GM23338 (cell line): ENCODE results near the gene ADORA2A. TPM values are rescaled to one million over a fixed set of nuclear protein-coding genes. Genes with fewer than 3 reads are reported as not detected.

Experiments used
- ATAC-seq: fragments of 200-7000 bp; cut with Tn5 transposase; 3 replicates; pipeline ENCODE4 v1.9.1; 2020
- DNase-seq: peaks from one replicate; pipeline ENCODE4 v3.0.0-alpha.2; 2015; ENCODE audit warnings: low spot score
- H2AFZ ChIP-seq: fragments of 200-600 bp; sonication (generic); 2 replicates; pipeline ENCODE4 v1.8.0; 2016; ENCODE audit warnings: antibody characterized with exemption, mild to moderate bottlenecking, moderate library complexity
- H3F3A ChIP-seq: fragments of 200-600 bp; sonication (generic); replicated peaks from 2 replicates; pipeline ENCODE4 v1.8.0; 2017; ENCODE audit warnings: antibody characterized with exemption, mixed run types, low read depth
- H3K27ac ChIP-seq: fragments of 200-600 bp; sonication (generic); 2 replicates; pipeline ENCODE4 v1.6.1; 2016; ENCODE audit warnings: low read depth
- H3K27me3 ChIP-seq: fragments of 200-600 bp; sonication (generic); 2 replicates; pipeline ENCODE4 v1.8.0; 2016; ENCODE audit warnings: mild to moderate bottlenecking, mixed run types, moderate library complexity; ENCODE audit not compliant: insufficient read depth
- H3K36me3 ChIP-seq: fragments of 200-600 bp; sonication (generic); 2 replicates; pipeline ENCODE4 v1.8.0; 2016; ENCODE audit warnings: mild to moderate bottlenecking; ENCODE audit not compliant: insufficient read depth
- H3K4me1 ChIP-seq: fragments of 200-600 bp; sonication (generic); 2 replicates; pipeline ENCODE4 v1.8.0; 2016; ENCODE audit warnings: mild to moderate bottlenecking, moderate library complexity; ENCODE audit not compliant: insufficient read depth
- H3K4me2 ChIP-seq: fragments of 200-600 bp; sonication (generic); 2 replicates; pipeline ENCODE4 v1.7.1; 2017; ENCODE audit warnings: mixed run types
- H3K4me3 ChIP-seq: fragments of 200-600 bp; sonication (generic); 2 replicates; pipeline ENCODE4 v1.6.1; 2016; ENCODE audit warnings: mixed run types
- H3K79me2 ChIP-seq: fragments of 200-600 bp; sonication (generic); replicated peaks from 2 replicates; pipeline ENCODE4 v1.8.0; 2017; ENCODE audit warnings: mild to moderate bottlenecking; ENCODE audit not compliant: insufficient read depth
- H3K9me2 ChIP-seq: fragments of 200-600 bp; sonication (generic); 2 replicates; pipeline ENCODE4 v1.8.0; 2017; ENCODE audit not compliant: insufficient read depth
- H4K20me1 ChIP-seq: fragments of 200-600 bp; sonication (generic); replicated peaks from 2 replicates; pipeline ENCODE4 v1.8.0; 2017; ENCODE audit warnings: mild to moderate bottlenecking; ENCODE audit not compliant: insufficient read depth
- H3K27ac Mint-ChIP-seq: 2 replicates; pipeline ENCODE4 v1.8.0; 2020; ENCODE audit warnings: inconsistent platforms, mild to moderate bottlenecking, moderate library complexity, mixed read lengths
- H3K27me3 Mint-ChIP-seq: 3 replicates; pipeline ENCODE4 v1.8.0; 2022; ENCODE audit warnings: low read depth, mild to moderate bottlenecking, moderate library complexity, mixed read lengths, inconsistent platforms; ENCODE audit not compliant: insufficient read depth, poor library complexity
- H3K36me3 Mint-ChIP-seq: 3 replicates; pipeline ENCODE4 v1.8.0; 2021; ENCODE audit warnings: low read depth, mild to moderate bottlenecking, inconsistent platforms, moderate library complexity, mixed read lengths
- H3K4me1 Mint-ChIP-seq: 3 replicates; pipeline ENCODE4 v1.8.0; 2020; ENCODE audit warnings: mild to moderate bottlenecking, inconsistent platforms, mixed read lengths
- H3K4me3 Mint-ChIP-seq: 3 replicates; pipeline ENCODE4 v1.8.0; 2021; ENCODE audit warnings: moderate library complexity, mild to moderate bottlenecking, inconsistent platforms, mixed read lengths
- H3K9me3 Mint-ChIP-seq: 3 replicates; pipeline ENCODE4 v1.8.0; 2020; ENCODE audit warnings: moderate library complexity, mild to moderate bottlenecking, inconsistent platforms, mixed read lengths
- CREB1 ChIP-seq: fragments of 250-450 bp; sonication (Bioruptor Pico); IDR thresholded peaks from 2 replicates; pipeline ENCODE4 v1.5.0; 2020; ENCODE audit warnings: low read depth, mild to moderate bottlenecking, moderate library complexity
- ETS1 ChIP-seq: IDR thresholded peaks from 2 replicates; pipeline ENCODE4 v1.6.1; 2016; ENCODE audit warnings: antibody characterized with exemption
- EZH2 ChIP-seq: fragments of 200-600 bp; sonication (generic); IDR thresholded peaks from one replicate; pipeline ENCODE4 v1.8.0; 2017; ENCODE audit warnings: antibody characterized with exemption, mild to moderate bottlenecking, low read depth; ENCODE audit not compliant: unreplicated experiment
- EZH2phosphoT487 ChIP-seq: fragments of 200-600 bp; sonication (generic); IDR thresholded peaks from one replicate; pipeline ENCODE4 v1.8.1; 2018; ENCODE audit warnings: antibody characterized with exemption; ENCODE audit not compliant: unreplicated experiment
- POLR2AphosphoS5 ChIP-seq: IDR thresholded peaks from 2 replicates; pipeline ENCODE4 v1.6.1; 2016; ENCODE audit warnings: antibody characterized with exemption, low read depth
- REST ChIP-seq: IDR thresholded peaks from one replicate; pipeline ENCODE4 v1.6.1; 2018; ENCODE audit warnings: antibody characterized with exemption; ENCODE audit not compliant: unreplicated experiment
- STAT1 ChIP-seq: IDR thresholded peaks from one replicate; pipeline ENCODE4 v1.6.1; 2016; ENCODE audit warnings: antibody characterized with exemption; ENCODE audit not compliant: unreplicated experiment
- ZNF331 ChIP-seq: fragments of 250-450 bp; sonication (Bioruptor Pico); IDR thresholded peaks from 2 replicates; pipeline ENCODE4 v1.5.0; 2020; ENCODE audit warnings: low read depth, mild to moderate bottlenecking, moderate library complexity
- polyA plus RNA-seq: library from polyadenylated mRNA; unstranded; fragments of >200 nt; fragmentation: Nextera tagmentation; extraction: Ambion mirVana; gene quantifications from 2 replicates; pipeline ENCODE4 v1.2.1, GENCODE V29; 2016
- total RNA-seq: library from RNA; depleted of rRNA; stranded (reverse); fragments of >200 nt; shearing (Covaris generic); gene quantifications from 2 replicates; pipeline ENCODE4 v1.2.3, GENCODE V29; 2014

Gene ADORA2A
- total and polyA plus RNA-seq, 2 experiments from 2014 or later = 4.1 to 13.5 TPM

- H3K27me3 Mint-ChIP-seq = peaks cover 30% of the 10 kb centered on the region
- Histone ChIP-seq H3K4me2 (no peak overlapping the region), H2AFZ (no peak overlapping the region), H3K27me3 (no peaks in the 10 kb centered on the region), H3F3A (no peaks in the 10 kb centered on the region), H3K4me3 (no peak overlapping the region), H3K4me1 (peaks cover 8% of the 10 kb centered on the region; the same call in 1 of the 2 replicates), H4K20me1 (no peaks in the 10 kb centered on the region; the same call in 1 of the 2 replicates), H3K79me2 (no peaks in the 10 kb centered on the region), H3K9me2 (no peaks in the 10 kb centered on the region), H3K36me3 (no peaks in the 10 kb centered on the region), H3K27ac (no peak overlapping the region)
- no peak overlapping the region for H3K27ac Mint-ChIP-seq
- no peak for ATAC-seq
- H3K36me3 Mint-ChIP-seq = peaks cover 20% of the 10 kb centered on the region; the same call in 2 of the 3 replicates
- TF ChIP-seq CREB1 (CRISPR knock-in tag) = no peak
- TF ChIP-seq EZH2phosphoT487 = no peak
- DNase-seq = no peak
- H3K9me3 Mint-ChIP-seq = no peaks in the 10 kb centered on the region
- peaks cover 11% of the 10 kb centered on the region for H3K4me1 Mint-ChIP-seq
- no peak overlapping the region for H3K4me3 Mint-ChIP-seq
Observed at GRCh38 chr22:24414984-24415945, 12.1 kb upstream of the ADORA2A start.

GRCh38 chr22:24416095-24416494 lies 11.3 kb upstream of the ADORA2A start:
- Histone ChIP-seq H3K4me1 (peaks cover 8% of the 10 kb centered on the region; the same call in 1 of the 2 replicates), H3K4me2 (no peak overlapping the region), H3K79me2 (no peaks in the 10 kb centered on the region), H3F3A (no peaks in the 10 kb centered on the region), H3K9me2 (no peaks in the 10 kb centered on the region), H4K20me1 (no peaks in the 10 kb centered on the region), H3K36me3 (no peaks in the 10 kb centered on the region), H3K27ac (no peak overlapping the region), H2AFZ (no peak overlapping the region), H3K27me3 (no peaks in the 10 kb centered on the region), H3K4me3 (no peak overlapping the region)
- DNase-seq = no peak
- no peak for ATAC-seq
- Mint-ChIP-seq H3K4me1 (peaks cover 11% of the 10 kb centered on the region), H3K27me3 (peaks cover 33% of the 10 kb centered on the region), H3K36me3 (peaks cover 20% of the 10 kb centered on the region; the same call in 2 of the 3 replicates), H3K4me3 (no peak overlapping the region), H3K9me3 (no peaks in the 10 kb centered on the region), H3K27ac (no peak overlapping the region)
- TF ChIP-seq POLR2AphosphoS5 (no peak), ZNF331 (CRISPR knock-in tag) (no peak), CREB1 (CRISPR knock-in tag) (no peak), EZH2 (no peak), ETS1 (no peak), REST (no peak), STAT1 (no peak)
